Osteoblast (primary cell): ENCODE results near the gene NELL1. TPM values are rescaled to one million over a fixed set of nuclear protein-coding genes. Genes with fewer than 3 reads are reported as not detected.

ENCODE experiments used
- DNase-seq: peaks from one replicate; pipeline ENCODE4 v3.0.0; 2011; ENCODE audit warnings: low spot score, mixed read lengths; ENCODE audit not compliant: insufficient read length; ENCODE audit errors: missing footprints
- H2AFZ ChIP-seq: 2 replicates; pipeline ENCODE4 v1.6.0; 2011; ENCODE audit warnings: mild to moderate bottlenecking, low read length
- H3K27ac ChIP-seq: 2 replicates; pipeline ENCODE4 v1.5.1; 2011; ENCODE audit warnings: mild to moderate bottlenecking, low read depth, low read length, moderate library complexity
- H3K27me3 ChIP-seq: 2 replicates; pipeline ENCODE4 v1.6.0; 2012; ENCODE audit warnings: mild to moderate bottlenecking, control low read depth, inconsistent platforms, low read length, moderate library complexity; ENCODE audit not compliant: insufficient read depth
- H3K36me3 ChIP-seq: 2 replicates; pipeline ENCODE4 v1.5.1; 2011; ENCODE audit warnings: mild to moderate bottlenecking, low read length, control low read depth, moderate library complexity; ENCODE audit not compliant: insufficient read depth
- H3K4me1 ChIP-seq: 2 replicates; pipeline ENCODE4 v1.5.1; 2011; ENCODE audit warnings: mild to moderate bottlenecking, low read length, control low read depth, moderate library complexity; ENCODE audit not compliant: insufficient read depth
- H3K4me2 ChIP-seq: 2 replicates; pipeline ENCODE4 v1.6.0; 2011; ENCODE audit warnings: mild to moderate bottlenecking, low read length; ENCODE audit not compliant: insufficient read depth
- H3K4me3 ChIP-seq: fragments of 200-600 bp; sonication (generic); 3 replicates; pipeline ENCODE4 v1.5.1; 2012; ENCODE audit warnings: mild to moderate bottlenecking, low read length, inconsistent platforms; ENCODE audit not compliant: insufficient read depth
- H3K79me2 ChIP-seq: 2 replicates; pipeline ENCODE4 v1.6.0; 2012; ENCODE audit warnings: mild to moderate bottlenecking, low read length, control low read depth, inconsistent platforms; ENCODE audit not compliant: insufficient read depth
- H3K9me3 ChIP-seq: 2 replicates; pipeline ENCODE4 v1.5.1; 2011; ENCODE audit warnings: low read depth, low read length, control low read depth
- H4K20me1 ChIP-seq: 2 replicates; pipeline ENCODE4 v1.6.0; 2012; ENCODE audit warnings: mild to moderate bottlenecking, low read length, control low read depth; ENCODE audit not compliant: insufficient read depth
- total RNA-seq: library from RNA; depleted of rRNA; stranded (reverse); fragments of >200 nt; gene quantifications from 2 replicates; pipeline ENCODE4 v1.2.3, GENCODE V29; 2012
- TF ChIP-seq, protein P1 (sequence below): IDR thresholded peaks from 2 replicates; pipeline ENCODE4 v1.5.1; 2011; ENCODE audit warnings: mild to moderate bottlenecking, low read depth, low read length, moderate library complexity; ENCODE audit errors: extremely low read depth

The NELL1 gene
- total RNA-seq, 1 donor = not detected

DNA sequence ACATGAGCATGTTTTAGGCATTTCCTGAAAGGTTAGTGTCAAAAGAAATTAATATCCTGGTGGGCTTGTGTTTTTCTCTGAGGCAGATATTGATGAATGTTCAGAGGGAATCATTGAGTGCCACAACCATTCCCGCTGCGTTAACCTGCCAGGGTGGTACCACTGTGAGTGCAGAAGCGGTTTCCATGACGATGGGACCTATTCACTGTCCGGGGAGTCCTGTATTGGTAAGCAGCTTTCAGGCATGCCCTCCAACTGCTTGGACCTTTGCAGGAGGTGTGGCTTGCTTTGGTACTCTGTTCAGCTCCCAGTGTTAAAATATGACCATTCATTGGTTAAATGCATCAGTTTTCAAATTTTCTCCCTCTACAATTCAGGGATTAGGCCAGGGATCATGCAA lies 864.9 kb downstream of the NELL1 start:
- H3K4me1 ChIP-seq = no peaks in the 10 kb centered on the region
- H3K79me2 ChIP-seq = no peaks in the 10 kb centered on the region
- no peak for DNase-seq
- H2AFZ ChIP-seq = no peak overlapping the region
- no peak overlapping the region for H3K4me3 ChIP-seq
- no peaks in the 10 kb centered on the region for H4K20me1 ChIP-seq
- no peaks in the 10 kb centered on the region for H3K27me3 ChIP-seq
- H3K36me3 ChIP-seq = no peaks in the 10 kb centered on the region
- H3K9me3 ChIP-seq = no peaks in the 10 kb centered on the region
- no peak overlapping the region for H3K4me2 ChIP-seq
- no peak overlapping the region for H3K27ac ChIP-seq
- TF ChIP-seq, protein P1, sequence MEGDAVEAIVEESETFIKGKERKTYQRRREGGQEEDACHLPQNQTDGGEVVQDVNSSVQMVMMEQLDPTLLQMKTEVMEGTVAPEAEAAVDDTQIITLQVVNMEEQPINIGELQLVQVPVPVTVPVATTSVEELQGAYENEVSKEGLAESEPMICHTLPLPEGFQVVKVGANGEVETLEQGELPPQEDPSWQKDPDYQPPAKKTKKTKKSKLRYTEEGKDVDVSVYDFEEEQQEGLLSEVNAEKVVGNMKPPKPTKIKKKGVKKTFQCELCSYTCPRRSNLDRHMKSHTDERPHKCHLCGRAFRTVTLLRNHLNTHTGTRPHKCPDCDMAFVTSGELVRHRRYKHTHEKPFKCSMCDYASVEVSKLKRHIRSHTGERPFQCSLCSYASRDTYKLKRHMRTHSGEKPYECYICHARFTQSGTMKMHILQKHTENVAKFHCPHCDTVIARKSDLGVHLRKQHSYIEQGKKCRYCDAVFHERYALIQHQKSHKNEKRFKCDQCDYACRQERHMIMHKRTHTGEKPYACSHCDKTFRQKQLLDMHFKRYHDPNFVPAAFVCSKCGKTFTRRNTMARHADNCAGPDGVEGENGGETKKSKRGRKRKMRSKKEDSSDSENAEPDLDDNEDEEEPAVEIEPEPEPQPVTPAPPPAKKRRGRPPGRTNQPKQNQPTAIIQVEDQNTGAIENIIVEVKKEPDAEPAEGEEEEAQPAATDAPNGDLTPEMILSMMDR = no peak

DNA sequence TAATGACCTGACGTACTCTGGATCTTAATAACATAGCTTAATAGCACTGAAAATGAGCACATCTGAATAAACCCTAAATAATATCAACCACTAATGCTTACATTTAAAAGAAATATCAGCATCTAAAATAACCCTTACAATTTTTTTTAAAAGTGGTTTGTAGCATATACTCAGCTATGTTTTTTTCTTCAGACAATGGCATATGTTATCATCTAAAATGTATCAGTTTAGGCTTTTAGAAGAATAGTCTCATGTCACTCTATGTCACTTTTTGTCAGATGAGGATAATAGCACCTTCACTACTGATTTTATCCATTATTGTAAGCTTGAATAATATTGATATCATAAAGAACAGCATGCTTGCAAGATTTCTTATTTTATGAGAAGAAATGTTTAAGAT lies 868.6 kb downstream of the NELL1 start:
- Histone ChIP-seq H3K27me3 (no peaks in the 10 kb centered on the region), H3K4me2 (no peak overlapping the region), H4K20me1 (no peaks in the 10 kb centered on the region), H3K79me2 (no peaks in the 10 kb centered on the region), H3K36me3 (no peaks in the 10 kb centered on the region), H2AFZ (no peak overlapping the region), H3K27ac (no peak overlapping the region), H3K4me3 (no peak overlapping the region), H3K9me3 (no peaks in the 10 kb centered on the region), H3K4me1 (no peaks in the 10 kb centered on the region)
- DNase-seq = no peak
- TF ChIP-seq, protein P1 = no peak

DNA sequence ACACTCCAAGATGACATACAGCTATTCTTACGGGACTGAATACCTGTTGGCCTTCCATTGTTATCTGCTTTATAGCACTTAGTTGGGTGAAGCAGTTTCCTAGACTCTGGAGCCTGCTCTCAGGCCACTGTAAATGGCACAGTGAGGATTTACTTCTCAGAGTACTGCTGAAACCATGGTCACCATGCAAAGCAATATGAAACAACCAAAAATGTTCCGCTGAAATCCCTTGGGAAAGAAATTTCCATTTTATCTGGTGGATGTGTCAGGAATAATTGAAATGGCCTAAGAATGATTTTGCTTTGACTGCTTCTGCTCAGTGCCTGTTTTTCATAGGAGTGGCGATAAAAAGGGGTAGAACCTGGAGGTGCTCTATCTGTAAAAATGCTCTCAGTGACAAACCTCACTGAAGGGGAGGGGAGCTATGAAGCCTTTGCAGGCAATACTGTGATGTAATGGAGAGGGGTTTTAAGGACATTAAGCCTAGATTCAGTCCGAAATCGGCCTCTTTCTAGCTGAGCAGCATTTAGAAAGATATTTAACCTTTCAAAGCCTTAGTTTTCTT lies 871.9 kb downstream of the NELL1 start:
- Histone ChIP-seq H3K9me3 (no peaks in the 10 kb centered on the region), H4K20me1 (no peaks in the 10 kb centered on the region), H3K4me3 (no peak overlapping the region), H3K27me3 (no peaks in the 10 kb centered on the region), H3K36me3 (no peaks in the 10 kb centered on the region), H3K79me2 (no peaks in the 10 kb centered on the region), H3K4me1 (no peaks in the 10 kb centered on the region), H3K4me2 (no peak overlapping the region), H2AFZ (no peak overlapping the region), H3K27ac (no peak overlapping the region)
- TF ChIP-seq, protein P1 = no peak
- no peak for DNase-seq

DNA sequence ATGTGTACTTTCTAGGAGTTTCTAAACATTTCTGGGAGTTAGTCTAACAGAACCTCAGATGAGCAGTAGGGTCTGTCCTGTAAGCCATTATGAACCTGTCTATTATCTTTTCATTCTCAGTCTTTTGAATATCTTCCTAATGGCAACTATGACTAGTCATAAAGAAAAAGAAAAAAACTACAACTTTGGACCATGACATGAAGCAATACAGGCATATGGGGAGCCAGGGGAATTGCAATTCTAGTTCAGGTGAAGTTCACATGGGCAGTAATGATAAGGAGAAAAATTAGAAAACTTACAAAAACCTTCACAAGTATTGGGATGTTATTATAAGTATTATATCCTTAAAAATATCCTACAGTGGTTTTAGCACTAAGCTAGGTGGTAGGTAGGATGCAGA lies 874.5 kb downstream of the NELL1 start:
- Histone ChIP-seq H3K4me3 (no peak overlapping the region), H3K4me2 (no peak overlapping the region), H3K79me2 (no peaks in the 10 kb centered on the region), H4K20me1 (no peaks in the 10 kb centered on the region), H3K36me3 (no peaks in the 10 kb centered on the region), H2AFZ (no peak overlapping the region), H3K9me3 (no peaks in the 10 kb centered on the region), H3K27ac (no peak overlapping the region), H3K4me1 (no peaks in the 10 kb centered on the region), H3K27me3 (no peaks in the 10 kb centered on the region)
- TF ChIP-seq, protein P1 = no peak
- no peak for DNase-seq
